Regular cardiac myocyte (primary cell): ENCODE measurements around the gene B4GALT6. TPM values are rescaled to one million over a fixed set of nuclear protein-coding genes. Genes with fewer than 3 reads are reported as not detected.

Experiments
- total RNA-seq: library from RNA; depleted of rRNA; stranded (reverse); fragments of >200 nt; gene quantifications from 2 replicates; pipeline ENCODE4 v1.2.3, GENCODE V29; 2014

B4GALT6 gene
- 2.8 and 3.6 TPM in 2 replicates for total RNA-seq

DNA sequence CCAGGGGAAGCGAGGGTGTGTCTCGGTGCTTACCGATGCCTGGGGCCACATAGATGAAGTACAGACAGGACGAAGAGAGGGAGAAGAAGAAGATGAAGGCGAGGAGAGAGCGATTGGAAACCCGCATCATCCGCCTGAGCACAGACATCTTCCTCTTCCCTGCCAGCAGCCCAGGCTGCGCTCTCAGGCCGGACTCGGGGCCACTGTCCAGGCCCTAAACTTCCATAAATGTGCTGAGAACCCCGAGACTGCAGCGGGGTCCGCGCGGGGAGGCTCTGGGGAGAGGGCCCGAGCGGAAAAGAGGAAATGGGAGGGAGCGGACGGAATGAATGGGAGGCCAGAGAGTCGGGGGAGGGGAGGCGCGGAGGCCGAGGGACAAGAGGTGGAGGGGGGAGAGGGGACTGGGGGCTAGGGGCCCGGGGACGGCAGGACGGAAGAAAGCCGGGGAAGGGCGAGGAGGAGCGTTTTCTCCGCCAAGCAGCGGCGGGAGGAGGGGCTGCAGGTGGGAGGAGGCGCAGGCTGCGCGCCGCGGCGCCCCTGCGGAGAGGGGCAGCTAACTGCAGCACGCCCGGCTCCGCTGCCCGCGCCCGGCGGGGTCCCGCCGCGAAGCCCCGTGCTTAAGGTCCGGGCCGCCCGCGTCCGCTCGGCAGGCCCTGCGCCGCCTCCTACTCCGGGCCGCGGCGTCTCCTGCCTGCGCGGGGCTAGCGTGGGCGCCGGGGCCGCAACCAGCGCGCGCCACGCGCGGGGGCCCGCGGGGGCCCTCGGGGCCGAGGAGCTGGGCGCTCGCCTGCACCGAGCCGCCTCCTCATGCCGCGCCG lies at the start of gene B4GALT6:
B4GALT6 (minus strand) TSS at position 303 of the 818 bp plus-strand sequence; CDS start at position 148, 155 bp downstream.

DNA sequence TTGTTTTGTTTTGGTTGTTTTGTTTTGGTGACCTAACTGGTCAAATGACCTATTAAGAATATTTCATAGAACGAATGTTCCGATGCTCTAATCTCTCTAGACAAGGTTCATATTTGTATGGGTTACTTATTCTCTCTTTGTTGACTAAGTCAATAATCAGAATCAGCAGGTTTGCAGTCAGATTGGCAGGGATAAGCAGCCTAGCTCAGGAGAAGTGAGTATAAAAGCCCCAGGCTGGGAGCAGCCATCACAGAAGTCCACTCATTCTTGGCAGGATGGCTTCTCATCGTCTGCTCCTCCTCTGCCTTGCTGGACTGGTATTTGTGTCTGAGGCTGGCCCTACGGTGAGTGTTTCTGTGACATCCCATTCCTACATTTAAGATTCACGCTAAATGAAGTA lies 92.8 kb downstream of the B4GALT6 start, which contains the start of gene TTR:
TTR (plus strand) TSS at position 250 of the 400 bp plus-strand sequence; CDS start at position 276, 26 bp downstream.

Other genes starting within 250 kb of the B4GALT6 start
- under 0.01 TPM in 2 replicates for gene DSG3, start 236.8 kb downstream of the B4GALT6 start, total RNA-seq
- gene DSG2, start 186.4 kb downstream of the B4GALT6 start, total RNA-seq: 0.19 and 0.56 TPM in 2 replicates
- not detected in 2 replicates for gene TTR, start 92.7 kb downstream of the B4GALT6 start, total RNA-seq
- gene SLC25A52, start 76.3 kb upstream of the B4GALT6 start, total RNA-seq: 0.28 TPM in 1 of 2 replicates, not detected in the other